Astrocyte (in vitro differentiated cells and primary cell): ENCODE results near the gene TARS3. TPM values are rescaled to one million over a fixed set of nuclear protein-coding genes. Genes with fewer than 3 reads are reported as not detected.

Source experiments
- DNase-seq: peaks from one replicate; pipeline ENCODE4 v3.0.0-alpha.2; 2010; ENCODE audit warnings: low read depth
- FAIRE-seq: peaks from 2 replicates; lab custom pipeline; 2011; peaks lifted over from hg19 to GRCh38; lab: Jason Lieb, UNC
- H2AFZ ChIP-seq: 2 replicates; pipeline ENCODE4 v1.6.0; 2012; ENCODE audit warnings: low read depth, low read length, inconsistent platforms
- H3K27ac ChIP-seq: 2 replicates; pipeline ENCODE4 v1.5.1; 2011; ENCODE audit warnings: low read depth, low read length, inconsistent platforms
- H3K27me3 ChIP-seq: 2 replicates; pipeline ENCODE4 v1.6.0; 2011; ENCODE audit warnings: low read length, inconsistent platforms; ENCODE audit not compliant: insufficient read depth
- H3K36me3 ChIP-seq: 2 replicates; pipeline ENCODE4 v1.5.1; 2011; ENCODE audit warnings: low read length, inconsistent platforms; ENCODE audit not compliant: insufficient read depth
- H3K4me1 ChIP-seq: 2 replicates; pipeline ENCODE4 v1.5.1; 2011; ENCODE audit warnings: low read length, inconsistent platforms; ENCODE audit not compliant: insufficient read depth
- H3K4me2 ChIP-seq: 2 replicates; pipeline ENCODE4 v1.6.0; 2012; ENCODE audit warnings: low read length, inconsistent platforms
- H3K4me3 ChIP-seq: 2 replicates; pipeline ENCODE4 v1.5.1; 2011; ENCODE audit warnings: low read depth, mild to moderate bottlenecking, low read length, inconsistent platforms; ENCODE audit not compliant: insufficient read depth
- H3K79me2 ChIP-seq: 2 replicates; pipeline ENCODE4 v1.6.0; 2012; ENCODE audit warnings: mild to moderate bottlenecking, low read length, inconsistent platforms; ENCODE audit not compliant: insufficient read depth
- H3K9ac ChIP-seq: 2 replicates; pipeline ENCODE4 v1.6.0; 2012; ENCODE audit warnings: mild to moderate bottlenecking, low read length, inconsistent platforms
- H3K9me3 ChIP-seq: 2 replicates; pipeline ENCODE4 v1.5.1; 2012; ENCODE audit warnings: low read depth, mild to moderate bottlenecking, low read length, inconsistent platforms; ENCODE audit not compliant: insufficient read depth
- H4K20me1 ChIP-seq: 2 replicates; pipeline ENCODE4 v1.6.0; 2012; ENCODE audit warnings: low read length, inconsistent platforms; ENCODE audit not compliant: insufficient read depth
- H3K27ac Mint-ChIP-seq: one replicate; pipeline ENCODE4 v1.8.0; 2021; ENCODE audit warnings: mild to moderate bottlenecking, mixed read lengths; ENCODE audit not compliant: unreplicated experiment
- H3K27me3 Mint-ChIP-seq: one replicate; pipeline ENCODE4 v1.8.0; 2021; ENCODE audit warnings: low read depth, mixed read lengths; ENCODE audit not compliant: unreplicated experiment
- H3K36me3 Mint-ChIP-seq: one replicate; pipeline ENCODE4 v1.8.0; 2021; ENCODE audit warnings: low read depth, mixed read lengths; ENCODE audit not compliant: unreplicated experiment
- H3K4me1 Mint-ChIP-seq: one replicate; pipeline ENCODE4 v1.8.0; 2021; ENCODE audit warnings: low read depth, mixed read lengths; ENCODE audit not compliant: unreplicated experiment
- H3K4me3 Mint-ChIP-seq: one replicate; pipeline ENCODE4 v1.8.0; 2021; ENCODE audit warnings: mild to moderate bottlenecking, moderate library complexity, mixed read lengths; ENCODE audit not compliant: unreplicated experiment
- H3K9me3 Mint-ChIP-seq: one replicate; pipeline ENCODE4 v1.8.0; 2021; ENCODE audit warnings: mild to moderate bottlenecking, mixed read lengths; ENCODE audit not compliant: unreplicated experiment
- CTCF ChIP-seq: IDR thresholded peaks from 2 replicates; pipeline ENCODE4 v1.5.1; 2011; ENCODE audit warnings: low read depth, mild to moderate bottlenecking, inconsistent platforms, low read length, moderate library complexity; ENCODE audit not compliant: insufficient read depth
- EZH2 ChIP-seq: IDR thresholded peaks from 2 replicates; pipeline ENCODE4 v1.6.1; 2012; ENCODE audit warnings: mild to moderate bottlenecking, low read length, inconsistent platforms; ENCODE audit not compliant: insufficient read depth
- total RNA-seq: library from RNA; stranded (reverse); gene quantifications from 2 replicates; pipeline ENCODE4 v1.2.1, GENCODE V29; 2021

The TARS3 gene
- total RNA-seq, 1 donor from 2014 or later = 15.7 TPM

- H4K20me1 ChIP-seq = no peaks in the 10 kb centered on the region
- no peaks in the 10 kb centered on the region for H3K79me2 ChIP-seq
- peaks cover 1% of the 10 kb centered on the region for H3K4me1 Mint-ChIP-seq
- no peak for FAIRE-seq
- peaks cover 28% of the 10 kb centered on the region for H3K36me3 ChIP-seq
- H3K36me3 Mint-ChIP-seq = peaks cover 38% of the 10 kb centered on the region
- H3K27me3 ChIP-seq = no peaks in the 10 kb centered on the region
- DNase-seq = no peak
- no peak overlapping the region for H3K4me3 Mint-ChIP-seq
- TF ChIP-seq EZH2 (no peak), CTCF (no peak)
- H3K27me3 Mint-ChIP-seq = no peaks in the 10 kb centered on the region
- no peaks in the 10 kb centered on the region for H3K9me3 Mint-ChIP-seq
- H2AFZ ChIP-seq = no peak overlapping the region
- no peak overlapping the region for H3K9ac ChIP-seq
- H3K9me3 ChIP-seq = no peaks in the 10 kb centered on the region
- no peak overlapping the region for H3K27ac ChIP-seq
- H3K4me1 ChIP-seq = no peaks in the 10 kb centered on the region
- no peak overlapping the region for H3K4me2 ChIP-seq
- no peak overlapping the region for H3K27ac Mint-ChIP-seq
- H3K4me3 ChIP-seq = no peak overlapping the region
Observed at GRCh38 chr15:101698314-101698713, 26.0 kb downstream of the TARS3 start.

DNA sequence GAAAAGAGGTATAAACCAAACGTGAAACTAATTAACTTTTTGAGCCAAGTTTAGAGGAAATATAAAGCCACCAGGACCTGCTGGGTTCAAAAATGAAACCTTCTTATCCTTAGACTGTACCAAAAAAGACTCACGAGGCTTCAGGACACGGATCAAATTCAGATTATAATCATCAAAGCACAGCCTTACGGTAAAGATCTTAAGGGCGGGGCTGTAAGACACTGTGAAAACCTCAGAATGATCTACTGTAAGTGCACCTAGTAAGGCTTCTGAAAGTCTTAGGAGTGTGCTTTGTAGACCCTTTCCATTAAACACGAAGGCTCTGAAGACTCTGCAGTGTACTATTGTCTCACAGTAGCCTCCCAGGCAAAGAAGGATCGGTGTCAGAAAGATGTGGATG lies 26.8 kb downstream of the TARS3 start:
- TF ChIP-seq CTCF = no peak
- TF ChIP-seq EZH2 = no peak
- Histone ChIP-seq H3K4me1 (no peaks in the 10 kb centered on the region), H4K20me1 (no peaks in the 10 kb centered on the region), H3K4me3 (no peak overlapping the region), H3K4me2 (no peak overlapping the region), H2AFZ (no peak overlapping the region), H3K79me2 (no peaks in the 10 kb centered on the region), H3K9me3 (no peaks in the 10 kb centered on the region), H3K27me3 (no peaks in the 10 kb centered on the region), H3K36me3 (peaks cover 28% of the 10 kb centered on the region), H3K9ac (no peak overlapping the region), H3K27ac (no peak overlapping the region)
- Mint-ChIP-seq H3K4me1 (peaks cover 7% of the 10 kb centered on the region), H3K36me3 (peaks cover 39% of the 10 kb centered on the region), H3K4me3 (no peak overlapping the region), H3K27ac (no peak overlapping the region), H3K9me3 (no peaks in the 10 kb centered on the region), H3K27me3 (no peaks in the 10 kb centered on the region)
- no peak for FAIRE-seq
- no peak for DNase-seq

DNA sequence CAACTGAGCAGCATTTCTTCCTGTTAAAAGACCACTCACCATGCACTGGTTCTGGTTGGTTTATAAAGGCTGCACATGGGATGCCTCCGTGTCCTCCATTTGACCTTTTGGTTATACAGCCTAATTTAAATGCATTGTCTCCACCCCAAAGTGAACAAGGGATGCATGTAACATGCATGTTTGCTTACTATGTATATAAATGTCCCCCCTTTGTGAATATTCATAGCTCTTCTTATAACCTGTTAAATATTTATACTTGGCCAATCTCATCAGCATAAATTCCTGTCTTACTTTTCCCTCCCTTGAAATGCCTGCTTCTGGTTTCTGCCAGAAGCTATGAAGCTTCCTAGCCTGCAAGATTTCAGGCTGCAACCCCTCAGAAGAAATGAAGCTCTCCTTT lies 27.4 kb downstream of the TARS3 start:
- no peak overlapping the region for H3K4me2 ChIP-seq
- no peak for FAIRE-seq

More for the DNA sequence above, 27.4 kb downstream of the TARS3 start:
- no peak overlapping the region for H3K4me3 Mint-ChIP-seq
- H3K27ac Mint-ChIP-seq = no peak overlapping the region
- TF ChIP-seq EZH2 (no peak), CTCF (no peak)
- Histone ChIP-seq H4K20me1 (no peaks in the 10 kb centered on the region), H3K9me3 (no peaks in the 10 kb centered on the region), H3K79me2 (no peaks in the 10 kb centered on the region), H3K4me1 (no peaks in the 10 kb centered on the region), H3K27ac (no peak overlapping the region), H2AFZ (no peak overlapping the region), H3K27me3 (no peaks in the 10 kb centered on the region), H3K36me3 (peaks cover 30% of the 10 kb centered on the region), H3K4me3 (no peak overlapping the region), H3K9ac (no peak overlapping the region)
- H3K4me1 Mint-ChIP-seq = peaks cover 7% of the 10 kb centered on the region
- H3K27me3 Mint-ChIP-seq = no peaks in the 10 kb centered on the region
- DNase-seq = no peak
- H3K36me3 Mint-ChIP-seq = peaks cover 38% of the 10 kb centered on the region
- no peaks in the 10 kb centered on the region for H3K9me3 Mint-ChIP-seq
